Measurements from ENCODE around the gene TRAF1.

Gene TRAF1

DNA sequence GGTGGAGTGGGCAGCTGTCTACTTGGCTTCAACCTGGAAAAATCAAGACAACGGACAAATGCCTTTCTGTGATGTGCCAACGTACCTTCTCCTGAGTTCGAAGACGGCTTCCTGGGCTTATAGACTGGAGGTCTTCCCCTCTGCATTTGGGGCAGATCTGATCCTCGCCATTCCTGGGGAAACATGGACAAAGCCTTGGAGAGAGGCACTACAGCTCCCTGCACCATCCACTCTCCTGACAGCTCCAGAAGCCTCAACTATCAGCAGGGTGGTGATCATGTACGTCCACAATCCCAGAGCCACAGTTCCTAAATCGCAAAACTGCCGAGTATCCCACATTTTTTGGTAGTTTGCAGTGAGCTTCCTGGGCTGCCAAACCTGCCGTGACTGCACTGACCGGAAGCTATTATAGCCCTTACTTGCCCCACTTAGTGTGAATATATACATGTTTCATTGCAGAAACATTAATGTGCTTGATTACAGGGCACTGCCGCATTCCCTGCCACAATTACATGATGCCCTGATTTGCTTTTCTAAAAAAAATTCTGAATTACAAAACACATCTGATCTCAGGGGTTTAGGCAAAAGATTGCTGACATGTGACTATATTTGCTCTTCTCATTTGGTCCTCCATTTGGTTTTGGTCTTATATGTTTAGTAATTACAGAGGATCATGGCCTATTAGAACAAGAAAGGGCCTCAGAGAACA, 2.8 kb downstream of the TRAF1 start:
- DNase-seq (ENCODE audit: low read depth in 2 of 2) = no peak

GRCh38 chr9:120922404-120923195, 4.0 kb downstream of the TRAF1 start:
- DNase-seq (ENCODE audit: low read depth in 2 of 2) = no peak

DNA sequence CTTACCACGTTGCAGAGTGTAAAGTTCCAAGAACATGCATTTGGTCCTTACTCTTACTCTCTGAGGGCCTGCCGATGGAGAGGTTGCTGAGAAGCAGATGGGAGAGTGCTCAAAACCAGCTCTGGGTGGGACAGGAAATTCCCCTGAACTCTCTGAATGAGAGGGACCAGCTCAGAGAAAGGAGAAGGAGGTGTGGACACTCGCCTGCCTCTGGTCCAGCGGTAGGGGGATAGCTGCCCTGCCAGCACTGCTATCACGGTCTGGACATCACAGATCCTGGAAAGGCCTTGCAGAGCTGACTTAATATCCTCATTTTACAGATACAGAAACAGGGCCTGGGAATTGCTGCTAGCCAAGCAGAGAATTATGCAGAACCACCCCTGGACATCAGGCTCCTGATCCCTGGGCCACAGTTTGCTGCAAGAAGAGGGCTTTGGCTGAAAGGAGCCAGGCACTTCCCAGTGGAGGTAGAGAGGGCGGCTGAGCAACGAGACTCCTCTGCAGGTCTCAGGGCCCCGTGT, 4.9 kb downstream of the TRAF1 start:
- no peak for DNase-seq (ENCODE audit: low read depth in 2 of 2)

- DNase-seq (ENCODE audit: low read depth in 2 of 2) = no peak
Measured at GRCh38 chr9:120920806-120921178, 5.8 kb downstream of the TRAF1 start.

DNA sequence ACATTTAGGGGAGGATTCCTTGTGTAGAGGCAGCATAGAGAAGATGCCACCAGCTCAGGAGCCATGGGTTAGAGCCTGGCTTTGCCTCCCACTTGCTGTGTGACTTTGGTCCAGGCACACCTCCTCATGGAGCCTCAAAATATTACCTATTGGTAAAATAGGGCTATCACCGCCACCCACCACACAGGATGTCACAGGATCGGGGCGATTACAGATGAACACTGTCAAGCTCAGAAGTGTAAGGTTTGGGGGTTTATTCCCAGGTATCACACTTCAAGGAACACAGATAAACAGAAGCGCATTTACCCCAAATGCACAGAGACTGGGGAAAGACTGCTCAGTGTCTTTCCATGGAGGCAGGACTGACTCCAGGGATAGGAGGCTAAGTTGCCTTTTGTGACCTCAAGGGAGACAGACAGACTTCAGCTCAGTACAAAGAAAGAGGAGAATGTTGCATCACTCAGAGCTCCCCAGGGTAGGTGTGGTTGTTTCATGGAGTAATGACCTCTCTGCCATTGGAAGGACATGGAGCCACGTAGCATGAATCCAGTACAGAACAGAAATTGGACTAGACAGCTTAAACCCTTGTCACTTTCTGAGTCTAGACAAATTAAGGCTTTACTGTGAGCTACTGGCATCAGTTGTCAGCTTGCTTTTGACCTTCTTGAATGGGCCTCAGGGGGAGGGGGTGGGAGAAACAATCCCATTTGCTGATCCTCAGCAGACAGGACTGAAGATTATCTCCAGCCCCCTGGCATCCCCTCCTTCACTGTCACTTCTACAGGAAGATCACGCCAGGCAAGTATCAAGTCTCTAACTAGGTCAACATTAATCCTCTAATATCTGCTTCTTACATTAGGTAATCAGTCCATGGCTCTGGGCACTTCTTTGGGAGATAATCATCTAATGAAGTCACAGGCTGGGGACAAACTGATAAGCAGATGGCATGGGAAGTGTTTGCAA, 6.5 kb downstream of the TRAF1 start:
- DNase-seq (ENCODE audit: low read depth in 2 of 2) = no peak

- DNase-seq (ENCODE audit: low read depth in 2 of 2) = no peak
Measured at GRCh38 chr9:120918931-120919842, 7.4 kb downstream of the TRAF1 start.

DNA sequence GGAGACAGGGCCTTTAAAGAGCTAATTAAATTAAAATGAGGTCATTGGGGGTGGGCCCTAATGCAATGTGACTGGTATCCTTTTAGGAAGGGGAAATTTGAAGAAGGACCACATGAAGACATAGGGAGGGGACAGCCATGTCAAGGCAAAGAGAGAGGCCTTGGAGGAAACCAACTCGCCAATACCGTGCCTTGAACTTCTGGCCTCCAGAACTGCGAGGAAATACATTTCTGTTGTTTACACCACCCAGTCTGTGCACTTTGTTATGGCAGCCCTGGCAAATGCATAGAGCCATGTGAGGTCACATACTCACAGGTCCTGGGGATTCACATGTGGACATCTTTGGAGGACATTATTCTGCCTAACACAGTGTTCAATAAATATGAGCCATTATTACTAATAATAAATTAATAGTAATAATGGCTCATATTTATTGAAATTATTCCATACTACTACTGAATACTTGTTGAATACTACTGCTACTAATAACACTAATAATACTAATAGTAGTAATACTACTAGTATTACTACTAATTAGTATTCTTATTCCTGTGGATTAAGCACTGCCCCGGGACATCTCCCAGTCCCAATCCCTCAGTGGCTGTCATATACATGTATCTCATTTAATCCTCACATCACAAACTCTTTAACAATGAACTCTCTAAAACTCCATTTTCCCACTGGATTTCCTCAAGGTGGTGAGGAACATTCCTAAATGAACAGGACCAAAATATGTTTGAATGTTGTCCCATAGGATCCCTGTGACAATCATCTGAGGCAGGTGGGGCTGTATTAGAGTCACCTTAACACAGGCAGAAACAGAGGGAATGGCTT, 8.4 kb downstream of the TRAF1 start:
- no peak for DNase-seq (ENCODE audit: low read depth in 2 of 2)

DNA sequence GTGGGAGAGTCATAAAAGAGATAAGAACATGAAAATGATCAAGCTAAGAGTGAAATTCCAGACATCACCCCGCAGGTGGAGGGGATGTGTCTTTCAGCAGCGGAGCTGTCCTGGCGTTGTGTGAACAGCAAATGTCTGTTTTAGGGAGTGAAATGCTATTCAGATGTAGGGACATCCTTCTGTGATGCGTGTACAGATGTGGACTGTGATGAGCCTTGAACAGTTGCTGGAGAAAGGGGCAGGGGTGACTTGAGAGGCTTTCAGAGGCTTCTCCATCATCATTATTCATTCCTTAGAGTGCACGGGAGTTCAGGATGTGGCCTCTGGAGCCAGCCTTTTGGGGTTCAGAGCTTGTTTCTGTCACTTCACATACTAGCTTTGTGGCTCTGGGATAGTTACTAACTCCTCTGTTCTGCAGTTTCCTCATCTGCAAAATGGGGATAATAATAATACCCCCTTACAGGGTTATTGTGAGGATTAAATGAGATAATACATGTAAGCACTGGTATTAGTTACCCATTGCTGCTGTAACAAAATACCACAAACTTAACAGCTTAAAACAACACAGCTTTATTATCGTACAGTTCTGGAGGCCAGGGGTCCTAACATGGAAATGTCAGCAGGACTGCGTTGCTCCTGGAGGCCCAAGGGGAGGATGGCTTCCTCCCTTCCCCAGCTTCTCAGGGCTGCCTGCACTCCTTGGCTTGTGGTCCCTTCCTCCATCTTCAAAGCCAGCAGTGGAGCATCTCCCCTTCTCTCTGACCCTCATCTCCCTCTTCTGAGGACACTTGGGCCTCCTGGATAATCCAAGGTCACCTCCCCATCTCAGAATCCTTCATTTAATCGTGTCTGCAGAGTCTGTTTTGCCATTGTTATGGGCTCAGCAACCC, 9.4 kb downstream of the TRAF1 start:
- no peak for DNase-seq (ENCODE audit: low read depth in 2 of 2)

DNA sequence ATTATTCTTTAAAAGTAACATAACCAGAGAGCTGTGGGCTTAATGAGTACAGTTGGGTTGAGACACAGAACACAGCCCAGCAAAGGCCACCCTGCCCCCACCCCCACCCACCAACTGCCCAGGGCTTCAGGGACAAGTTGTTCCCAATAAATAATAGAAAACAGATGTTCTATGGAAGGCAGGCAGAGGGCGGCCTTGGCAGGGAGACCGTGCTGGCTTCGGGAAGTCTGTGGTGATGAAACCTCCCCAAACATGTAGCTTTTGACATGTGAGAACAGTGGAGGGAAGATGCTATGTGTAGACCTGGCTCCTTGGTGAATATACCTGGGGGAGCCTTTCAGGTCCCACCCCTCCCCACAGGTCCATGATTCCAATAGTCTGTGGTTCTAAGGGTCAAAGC, 10.0 kb downstream of the TRAF1 start:
- no peak for DNase-seq (ENCODE audit: low read depth in 2 of 2)

DNA sequence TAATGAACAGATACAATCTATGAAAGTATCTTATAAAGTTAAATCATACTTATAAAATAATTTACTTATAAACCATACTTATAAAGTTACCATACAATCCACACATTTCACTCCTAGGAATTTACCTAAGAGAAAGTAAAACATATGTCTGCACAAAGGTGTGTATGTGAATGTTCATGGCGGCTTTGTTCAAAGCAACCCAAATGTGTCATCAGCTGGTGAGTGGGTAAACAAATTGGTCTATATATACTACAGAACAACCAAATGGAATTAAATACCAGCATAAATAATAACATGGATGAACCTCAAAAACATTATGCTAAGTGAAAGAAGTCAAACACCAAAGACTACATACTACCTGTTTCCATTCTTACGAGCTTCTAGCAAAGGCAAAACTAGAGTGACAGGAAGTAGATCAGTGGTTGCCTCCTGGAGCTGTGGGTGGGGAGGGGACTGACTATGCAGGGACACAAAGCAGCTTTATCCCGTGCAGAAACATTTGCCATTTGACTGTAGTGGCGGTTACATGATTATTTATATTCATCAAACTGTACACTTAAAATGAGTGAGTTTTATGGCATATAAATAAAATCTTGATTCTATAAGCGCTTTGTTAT, 10.6 kb downstream of the TRAF1 start:
- DNase-seq (ENCODE audit: low read depth in 2 of 2) = no peak

GRCh38 chr9:120914953-120915352, 11.6 kb downstream of the TRAF1 start:
- no peak for DNase-seq (ENCODE audit: low read depth in 2 of 2)

DNA sequence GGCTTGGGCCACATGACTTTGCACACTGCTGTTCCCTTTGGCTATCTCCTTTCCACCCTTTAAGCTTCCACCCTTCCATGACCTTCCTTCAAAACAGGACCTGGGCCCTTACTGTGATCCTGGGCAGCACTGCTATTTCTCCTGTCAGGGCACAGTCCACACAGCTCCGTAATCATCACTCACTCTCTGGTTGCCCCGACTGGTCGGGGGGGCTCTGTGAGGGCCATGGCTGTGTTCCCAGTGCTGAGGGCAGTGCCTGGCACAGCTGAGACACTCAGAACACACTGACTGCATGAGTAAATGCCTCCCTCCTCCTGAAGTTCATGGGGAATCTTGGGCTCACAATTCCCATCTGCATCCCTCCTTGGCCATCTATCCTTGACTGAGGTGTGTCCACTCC, 12.2 kb downstream of the TRAF1 start:
- no peak for DNase-seq (ENCODE audit: low read depth in 2 of 2)

GRCh38 chr9:120913647-120914264, 12.8 kb downstream of the TRAF1 start:
- DNase-seq (ENCODE audit: low read depth in 2 of 2) = no peak

GRCh38 chr9:120912958-120913646, 13.5 kb downstream of the TRAF1 start:
- no peak for DNase-seq (ENCODE audit: low read depth in 2 of 2)

DNA sequence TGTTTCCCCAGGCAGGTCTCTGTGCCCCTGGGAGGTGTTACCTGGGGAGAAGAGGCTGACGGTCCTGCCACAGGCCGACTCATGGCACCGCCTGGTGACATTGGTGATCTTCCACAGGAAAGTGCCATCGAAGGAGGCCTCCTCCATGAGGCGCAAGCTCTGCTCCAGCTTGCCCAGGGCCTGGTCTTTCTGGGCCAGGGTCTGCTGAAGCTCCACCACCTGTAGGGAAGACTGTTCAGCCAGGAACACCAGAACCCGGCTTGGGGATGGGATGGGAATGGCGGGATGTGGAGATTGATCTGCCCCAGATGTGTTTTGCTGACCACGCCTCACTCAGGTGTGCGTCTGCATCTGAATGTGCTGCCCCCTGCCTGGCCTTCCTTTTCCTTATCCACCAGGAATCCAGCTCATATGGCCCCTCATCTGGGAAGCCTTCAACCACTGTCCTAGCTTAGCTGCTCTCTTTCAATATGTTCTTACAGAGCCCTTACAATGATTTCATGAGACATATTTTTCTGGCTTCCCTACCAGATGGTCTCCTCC, 15.2 kb downstream of the TRAF1 start:
- no peak for DNase-seq (ENCODE audit: low read depth in 2 of 2)

- DNase-seq (ENCODE audit: low read depth in 2 of 2) = no peak
Measured at GRCh38 chr9:120910643-120911042, 16.0 kb downstream of the TRAF1 start.

DNA sequence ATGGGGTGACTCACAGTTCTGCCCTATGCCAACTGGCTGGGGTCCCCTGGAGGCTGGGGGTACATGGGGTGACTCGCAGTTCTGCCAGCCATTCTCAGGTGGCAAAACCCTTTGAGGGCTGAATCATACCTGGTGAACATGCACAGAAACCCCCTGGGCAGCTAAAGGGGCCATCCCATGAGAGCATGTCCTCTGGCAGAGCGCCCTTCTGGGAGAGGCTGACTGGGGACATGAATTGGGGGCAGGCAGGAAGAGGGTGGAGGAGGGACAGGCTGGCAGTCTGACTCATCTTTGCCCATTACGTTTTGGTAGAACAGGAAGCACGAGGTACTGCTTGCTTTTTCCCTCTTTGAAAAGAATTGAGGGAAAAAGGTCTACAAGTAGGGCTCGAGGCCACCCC, 16.7 kb downstream of the TRAF1 start:
- no peak for DNase-seq (ENCODE audit: low read depth in 2 of 2)

Measured in stimulated activated CD4-positive, alpha-beta T cell treated with anti-CD3 and anti-CD28 coated beads, Interleukin-12 subunit alpha, Interleukin-12 subunit beta, amount 100 ng/mL, for 24 hours (primary cell).